GM12892 (cell line): ENCODE data around the gene UGT1A3.

Source experiments
- POLR2A ChIP-seq: IDR thresholded peaks from 2 replicates; pipeline ENCODE4 v1.6.1; 2011; ENCODE audit warnings: low read depth, low read length, control low read depth
- POLR2AphosphoS5 ChIP-seq: IDR thresholded peaks from 2 replicates; pipeline ENCODE4 v1.6.1; 2011; ENCODE audit warnings: low read depth, low read length, control low read depth
- TAF1 ChIP-seq: IDR thresholded peaks from 2 replicates; pipeline ENCODE4 v1.6.1; 2011; ENCODE audit warnings: low read depth, mild to moderate bottlenecking, control low read depth, low read length, borderline replicate concordance

DNA sequence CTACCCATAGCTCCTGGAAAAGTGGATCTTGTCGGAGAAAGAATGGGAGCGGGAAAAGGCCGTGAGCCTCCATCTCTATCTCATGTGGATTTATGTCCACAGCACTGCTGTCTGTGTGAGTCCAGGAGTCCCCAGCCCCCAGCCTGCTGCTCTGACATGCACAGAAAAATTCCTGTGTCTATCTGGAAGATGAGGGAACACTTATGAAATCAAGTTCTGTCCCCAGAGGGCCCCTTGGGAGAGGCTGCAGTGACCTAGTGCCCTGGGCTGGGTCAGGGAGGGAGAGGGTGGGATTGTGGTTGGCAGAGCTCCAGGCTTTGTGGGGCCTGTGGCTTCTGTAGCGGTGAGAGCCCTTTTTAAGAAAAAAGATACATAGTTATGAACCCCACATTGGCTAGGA, 87.9 kb downstream of the UGT1A3 start:
- TF ChIP-seq POLR2AphosphoS5, result no peak
- TF ChIP-seq POLR2A, result no peak
- TF ChIP-seq TAF1, result no peak
